B cell (primary cell): ENCODE results near the gene COBL.

Experiments
- CTCF ChIP-seq: fragments of 200-600 bp; IDR thresholded peaks from one replicate; pipeline ENCODE4 v1.8.0; 2022; ENCODE audit warnings: antibody characterized with exemption, mild to moderate bottlenecking
- EZH2 ChIP-seq: IDR thresholded peaks from 2 replicates; pipeline ENCODE4 v1.6.1; 2012; ENCODE audit warnings: borderline replicate concordance, low read depth, mild to moderate bottlenecking, moderate library complexity, low read length; ENCODE audit not compliant: insufficient read depth, poor library complexity, severe bottlenecking

- TF ChIP-seq CTCF (no peak), EZH2 (no peak)
These were observed 47.3 kb downstream of the COBL start for GRCh38 chr7:51269321-51269720.
